ENCODE results near the gene TMEM132C. TPM values are rescaled to one million over a fixed set of nuclear protein-coding genes. Genes with fewer than 3 reads are reported as not detected.

TMEM132C gene
- total RNA-seq, 1 donor from 2014 or later: 0.64 TPM

GRCh38 chr12:128743916-128744315 is 476.9 kb downstream of the TMEM132C start:
- no peak for TF ChIP-seq CTCF (IDR thresholded peaks at IDR 0.05)
- H3K27me3 ChIP-seq: no peaks in the 10 kb centered on the region
- DNase-seq: no peak

GRCh38 chr12:128745772-128746689 is 479.1 kb downstream of the TMEM132C start:
- H3K4me3 ChIP-seq: no peak overlapping the region
- no peaks in the 10 kb centered on the region for H3K27me3 ChIP-seq
- H3K27ac ChIP-seq: no peak overlapping the region
- DNase-seq (no peak), ATAC-seq (no peak)
- TF ChIP-seq CTCF (IDR thresholded peaks at IDR 0.05): no peak
- H3K36me3 ChIP-seq: no peaks in the 10 kb centered on the region
- H3K4me1 ChIP-seq: no peaks in the 10 kb centered on the region
- intact Hi-C loops (cut with DNase I): no loop called here
- no peaks in the 10 kb centered on the region for H3K9me3 ChIP-seq

More at GRCh38 chr12:128743916-128744315, 476.9 kb downstream of the TMEM132C start:
- H3K4me1 ChIP-seq: no peaks in the 10 kb centered on the region
- ATAC-seq: no peak
- H3K9me3 ChIP-seq: no peaks in the 10 kb centered on the region
- H3K36me3 ChIP-seq: no peaks in the 10 kb centered on the region
- intact Hi-C loops (cut with DNase I): no loop called here
- no peak overlapping the region for H3K4me3 ChIP-seq
- H3K27ac ChIP-seq: no peak overlapping the region

GRCh38 chr12:128747441-128747840 is 480.5 kb downstream of the TMEM132C start:
- no peaks in the 10 kb centered on the region for H3K27me3 ChIP-seq
- no peak overlapping the region for H3K4me3 ChIP-seq
- no peak for TF ChIP-seq CTCF (IDR thresholded peaks at IDR 0.05)
- no peaks in the 10 kb centered on the region for H3K4me1 ChIP-seq
- no peak overlapping the region for H3K27ac ChIP-seq
- H3K9me3 ChIP-seq: no peaks in the 10 kb centered on the region
- intact Hi-C loops (cut with DNase I): no loop called here
- H3K36me3 ChIP-seq: no peaks in the 10 kb centered on the region
- DNase-seq (no peak), ATAC-seq (no peak)

GRCh38 chr12:128752386-128752785 is 485.4 kb downstream of the TMEM132C start:
- H3K4me3 ChIP-seq: no peak overlapping the region
- H3K27ac ChIP-seq: no peak overlapping the region
- ATAC-seq (no peak), DNase-seq (no peak)
- H3K27me3 ChIP-seq: no peaks in the 10 kb centered on the region
- no peaks in the 10 kb centered on the region for H3K36me3 ChIP-seq
- no peaks in the 10 kb centered on the region for H3K4me1 ChIP-seq
- H3K9me3 ChIP-seq: no peaks in the 10 kb centered on the region
- TF ChIP-seq CTCF (IDR thresholded peaks at IDR 0.05): no peak
- intact Hi-C loops (cut with DNase I): no loop called here

GRCh38 chr12:128753438-128753837 is 486.5 kb downstream of the TMEM132C start:
- ATAC-seq: no peak
- Histone ChIP-seq H3K27me3 (no peaks in the 10 kb centered on the region), H3K4me1 (no peaks in the 10 kb centered on the region), H3K27ac (no peak overlapping the region), H3K9me3 (no peaks in the 10 kb centered on the region), H3K36me3 (no peaks in the 10 kb centered on the region), H3K4me3 (no peak overlapping the region)
- no peak for DNase-seq
- intact Hi-C loops (cut with DNase I): no loop called here
- TF ChIP-seq CTCF (IDR thresholded peaks at IDR 0.05): no peak

All from upper lobe of right lung (tissue), 1 donor.